NOMO-1 treated with DMSO at 0.1 percent for 48 hours (cell line): ENCODE measurements around the gene SLC24A1.
"Not testable (repeated sequence)": the region's sequence is repeated elsewhere in the genome, so short reads cannot be mapped to it uniquely, and the experiment has no call there.

Experiments used
- DNase-seq: peaks from one replicate; lab custom pipeline; 2025; ENCODE audit not compliant: unreplicated experiment; lab: John Stamatoyannopoulos, UW

SLC24A1 gene

GRCh38 chr15:65621638-65622037 lies at the start of gene SLC24A1:
TSS of gene SLC24A1 (plus strand) at chr15:65621938. CDS start at chr15:65624081, 2,143 bp downstream.
- no peak for DNase-seq

- DNase-seq, result no peak
Observed at GRCh38 chr15:65571971-65572370, 49.8 kb upstream of the SLC24A1 start.

GRCh38 chr15:65576664-65577063 lies 45.1 kb upstream of the SLC24A1 start:
- no peak for DNase-seq

- DNase-seq, result peak; percentile 29
Observed at GRCh38 chr15:65577129-65577996, 44.4 kb upstream of the SLC24A1 start.

GRCh38 chr15:65578904-65579728 lies 42.6 kb upstream of the SLC24A1 start:
- no peak for DNase-seq

- DNase-seq, result no peak
Observed at GRCh38 chr15:65579762-65580161, 42.0 kb upstream of the SLC24A1 start.

GRCh38 chr15:65580287-65580686 lies 41.5 kb upstream of the SLC24A1 start:
- DNase-seq, result no peak

- no peak for DNase-seq
Observed at GRCh38 chr15:65583701-65584100, 38.0 kb upstream of the SLC24A1 start.

- DNase-seq, result no peak
Observed at GRCh38 chr15:65584241-65584640, 37.5 kb upstream of the SLC24A1 start.

- no peak for DNase-seq
Observed at GRCh38 chr15:65587094-65587493, 34.6 kb upstream of the SLC24A1 start.

- DNase-seq, result no peak
Observed at GRCh38 chr15:65595960-65596359, 25.8 kb upstream of the SLC24A1 start.

- no peak for DNase-seq
Observed at GRCh38 chr15:65598468-65598867, 23.3 kb upstream of the SLC24A1 start.

- no peak for DNase-seq
Observed at GRCh38 chr15:65599677-65600076, 22.1 kb upstream of the SLC24A1 start.

- DNase-seq, result no peak
Observed at GRCh38 chr15:65603134-65603533, 18.6 kb upstream of the SLC24A1 start.

GRCh38 chr15:65603559-65603958 lies 18.2 kb upstream of the SLC24A1 start:
- no peak for DNase-seq

GRCh38 chr15:65610871-65611718 lies 10.6 kb upstream of the SLC24A1 start, which contains the start of gene INTS14:
TSS of gene INTS14 (minus strand) at chr15:65611131. CDS start at chr15:65607380, 3,751 bp downstream.
- DNase-seq, result peak; percentile 96

GRCh38 chr15:65611888-65612615 lies 9.7 kb upstream of the SLC24A1 start:
- DNase-seq, result no peak

- no peak for DNase-seq
Observed at GRCh38 chr15:65612616-65612946, 9.2 kb upstream of the SLC24A1 start.

- DNase-seq, result no peak
Observed at GRCh38 chr15:65612949-65613744, 8.6 kb upstream of the SLC24A1 start.

- DNase-seq, result not testable (repeated sequence)
Observed at GRCh38 chr15:65615887-65616286, 5.9 kb upstream of the SLC24A1 start.
